HG03025 (cell line): Measurements from ENCODE around the gene ATP2C1.

ENCODE experiments used
- ATAC-seq: cut with Tn5 transposase; IDR thresholded peaks from one replicate; pipeline ENCODE4 v1.9.1; 2021; ENCODE audit warnings: mild to moderate bottlenecking, moderate library complexity; ENCODE audit not compliant: unreplicated experiment, low FRiP score

The ATP2C1 gene

GRCh38 chr3:130894130-130894985 lies 474 bp downstream of the ATP2C1 start:
- peak; percentile 28 for ATAC-seq

DNA sequence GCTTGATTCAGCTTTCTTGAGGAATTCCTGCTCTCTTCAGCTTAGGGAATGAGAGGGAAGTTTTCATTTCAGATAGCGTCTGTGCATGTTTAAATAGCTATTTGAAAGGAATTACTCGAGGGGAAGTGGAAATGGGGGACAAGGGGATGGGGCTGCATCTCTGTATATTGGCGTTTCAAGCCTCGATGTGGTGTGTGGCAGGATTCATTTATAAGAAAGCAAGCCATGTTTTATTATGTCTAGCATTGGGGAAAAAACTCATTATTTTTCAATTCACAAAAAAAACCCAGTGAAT lies 1.0 kb downstream of the ATP2C1 start:
- ATAC-seq: no peak

- no peak for ATAC-seq
Observed at GRCh38 chr3:130895690-130896488, 2.0 kb downstream of the ATP2C1 start.

DNA sequence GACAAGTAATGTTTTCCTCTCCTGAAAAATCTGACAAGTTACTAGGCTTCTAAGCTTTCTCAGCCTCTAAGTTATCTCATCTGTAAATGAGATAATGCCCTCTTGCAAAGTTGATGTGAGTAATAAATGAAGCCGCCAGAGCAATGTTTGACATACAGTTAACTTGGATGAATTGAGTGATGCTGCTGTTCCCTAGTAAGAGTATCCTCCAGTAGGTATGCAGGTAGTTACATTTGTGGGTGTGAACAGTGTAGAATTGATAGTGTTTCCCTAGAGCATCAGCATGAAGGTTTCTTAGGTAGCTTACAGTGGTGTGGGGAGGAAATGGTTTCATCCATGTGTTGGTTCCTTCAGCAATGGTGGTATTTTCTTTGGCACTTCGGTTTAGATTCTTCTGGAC lies 3.4 kb downstream of the ATP2C1 start:
- no peak for ATAC-seq

DNA sequence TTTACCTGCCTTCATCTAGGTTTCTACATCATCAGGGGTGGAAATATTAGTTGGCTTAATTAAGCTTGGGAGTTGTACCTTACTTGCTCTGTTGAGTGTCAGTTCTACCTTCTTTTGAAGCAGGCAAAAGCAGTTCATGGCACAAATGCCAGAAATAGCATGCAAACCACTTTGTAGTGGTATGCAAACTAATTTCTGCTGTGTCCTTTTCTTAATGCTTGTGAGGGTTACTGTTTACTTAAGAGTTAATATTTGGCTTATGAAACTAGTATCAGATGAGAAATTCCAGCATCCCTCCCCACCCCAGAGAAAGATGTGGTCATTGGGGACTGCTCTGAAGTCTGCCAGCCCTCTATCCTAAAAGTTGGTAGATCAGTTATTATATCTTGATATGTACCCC lies 7.1 kb downstream of the ATP2C1 start:
- no peak for ATAC-seq

DNA sequence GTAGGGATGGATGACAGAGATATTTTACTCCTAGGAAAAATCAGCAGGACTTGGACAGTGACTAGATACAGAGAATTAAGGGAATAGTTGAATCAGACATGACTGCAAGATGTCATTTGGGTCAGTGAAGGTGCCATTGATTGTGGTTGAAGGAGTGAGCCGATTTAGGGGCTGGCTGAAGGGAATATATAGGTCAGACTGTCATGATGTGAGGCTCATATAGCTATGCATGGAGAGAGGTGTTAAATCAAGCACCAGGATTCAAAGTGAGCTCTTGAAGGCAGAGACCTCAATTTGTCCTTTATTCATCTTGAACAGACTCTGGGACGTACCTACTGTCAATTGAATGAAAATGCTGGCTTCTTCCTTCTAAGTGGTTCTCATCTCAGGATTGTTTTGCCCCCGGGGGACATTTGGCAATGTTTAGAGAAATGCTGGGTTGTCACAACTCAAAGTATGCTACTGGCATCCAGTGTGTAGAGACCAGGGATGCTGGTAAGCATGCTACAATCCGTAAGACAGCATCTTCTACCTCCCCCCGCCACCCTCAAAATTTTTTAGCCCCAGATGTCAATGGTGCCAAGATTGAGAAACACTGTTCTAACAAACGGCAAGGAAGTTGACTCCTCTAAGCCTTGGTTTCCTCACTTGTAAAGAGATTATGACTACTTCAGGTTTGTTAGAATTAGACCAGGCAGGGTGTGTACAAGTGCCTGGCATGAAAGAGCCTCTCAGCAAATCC lies 7.8 kb downstream of the ATP2C1 start:
- no peak for ATAC-seq

- no peak for ATAC-seq
Observed at GRCh38 chr3:130903412-130903908, 9.6 kb downstream of the ATP2C1 start.

DNA sequence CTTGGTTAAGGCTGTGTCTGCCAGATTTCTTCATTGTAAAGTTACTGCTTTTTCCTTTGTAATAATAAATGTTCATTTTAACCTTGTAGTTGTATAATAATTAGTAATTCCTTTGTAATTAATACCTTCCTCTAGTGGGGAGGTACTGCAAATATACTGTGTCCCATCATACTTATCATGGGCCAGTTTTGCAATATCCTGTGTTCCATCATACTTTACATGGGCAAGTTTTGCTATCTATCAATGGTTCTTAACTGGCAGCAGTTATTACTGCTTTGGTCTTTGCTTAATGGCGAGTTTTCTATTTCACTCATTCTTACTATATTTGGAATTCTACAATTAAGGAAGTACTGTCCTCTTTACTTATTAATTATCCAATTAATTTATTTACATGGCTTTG lies 10.6 kb downstream of the ATP2C1 start:
- ATAC-seq: no peak

DNA sequence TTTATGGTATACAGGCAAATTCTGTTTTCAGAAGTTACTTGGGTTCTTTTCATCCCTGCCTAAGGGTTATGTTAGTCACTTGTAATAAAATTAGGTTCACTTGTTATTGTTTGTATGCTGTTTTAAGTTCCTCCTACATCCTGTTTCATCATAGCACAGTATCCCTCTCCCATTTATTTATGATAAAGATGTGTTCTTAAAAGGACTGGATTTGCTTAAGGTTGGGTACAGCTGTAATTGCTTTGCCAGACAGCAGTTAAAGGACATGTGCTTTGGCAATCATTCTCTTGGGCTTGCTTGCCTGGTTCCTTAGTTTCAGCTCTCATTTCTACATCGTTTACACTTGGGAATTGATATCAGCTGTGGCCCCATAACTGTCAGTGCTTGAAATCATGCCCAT lies 11.7 kb downstream of the ATP2C1 start:
- ATAC-seq: no peak

- no peak for ATAC-seq
Observed at GRCh38 chr3:130906374-130906995, 12.6 kb downstream of the ATP2C1 start.

- ATAC-seq: no peak
Observed at GRCh38 chr3:130907500-130907899, 13.6 kb downstream of the ATP2C1 start.

GRCh38 chr3:130907966-130908365 lies 14.1 kb downstream of the ATP2C1 start:
- peak; percentile 60 for ATAC-seq

DNA sequence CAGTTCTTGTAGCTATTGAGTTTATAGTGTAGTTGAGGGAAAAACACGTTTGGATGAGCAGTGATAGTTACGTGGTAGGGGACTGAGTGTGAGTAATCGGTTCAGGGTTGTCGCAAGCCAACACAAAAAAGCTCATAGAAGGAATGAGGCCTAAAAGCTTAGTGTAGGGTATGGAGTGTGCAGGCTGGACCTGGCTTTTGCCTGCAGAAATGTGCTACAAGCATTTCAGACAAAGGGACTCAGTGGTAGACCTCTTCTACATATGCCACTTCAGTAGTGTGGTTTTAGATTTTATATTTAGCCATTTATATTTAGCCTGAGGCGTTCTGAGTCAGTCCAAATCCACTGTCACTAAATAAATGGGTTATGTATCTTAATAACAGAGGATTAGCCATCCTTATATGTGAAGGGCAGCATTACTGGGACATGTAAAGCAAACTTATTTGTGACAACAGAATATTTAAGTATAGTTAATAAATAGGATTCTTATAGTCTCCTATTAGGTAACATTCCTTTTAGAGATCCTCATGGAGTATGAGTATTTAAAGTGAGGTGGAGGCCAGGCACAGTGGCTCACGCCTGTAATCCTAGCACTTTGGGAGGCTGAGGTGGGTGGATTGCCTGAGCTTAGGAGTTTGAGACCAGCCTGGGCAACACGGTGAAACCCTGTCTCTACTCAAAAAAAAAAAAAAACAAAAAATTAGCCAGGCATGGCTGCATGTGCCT lies 21.8 kb downstream of the ATP2C1 start:
- no peak for ATAC-seq

GRCh38 chr3:130916507-130917167 lies 22.8 kb downstream of the ATP2C1 start:
- ATAC-seq: no peak

DNA sequence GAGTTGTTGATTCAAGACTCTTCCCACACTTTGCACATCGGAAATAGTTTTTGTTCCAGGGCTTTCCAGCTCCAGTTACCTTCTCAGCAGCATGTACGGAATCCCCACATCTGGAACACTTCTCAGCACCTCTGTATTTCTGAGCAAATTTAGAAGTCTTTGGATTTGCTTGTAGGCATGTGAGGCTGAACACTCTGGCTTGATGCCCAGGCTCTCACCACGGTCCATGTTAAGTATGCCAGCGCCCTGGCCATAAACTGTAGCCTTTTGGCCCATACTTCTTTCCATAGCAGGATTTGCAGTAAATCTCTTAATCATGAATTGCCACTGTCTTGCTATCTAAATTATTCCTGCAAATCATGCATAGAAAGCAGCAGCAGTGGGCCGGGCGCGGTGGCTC lies 24.4 kb downstream of the ATP2C1 start:
- no peak for ATAC-seq

DNA sequence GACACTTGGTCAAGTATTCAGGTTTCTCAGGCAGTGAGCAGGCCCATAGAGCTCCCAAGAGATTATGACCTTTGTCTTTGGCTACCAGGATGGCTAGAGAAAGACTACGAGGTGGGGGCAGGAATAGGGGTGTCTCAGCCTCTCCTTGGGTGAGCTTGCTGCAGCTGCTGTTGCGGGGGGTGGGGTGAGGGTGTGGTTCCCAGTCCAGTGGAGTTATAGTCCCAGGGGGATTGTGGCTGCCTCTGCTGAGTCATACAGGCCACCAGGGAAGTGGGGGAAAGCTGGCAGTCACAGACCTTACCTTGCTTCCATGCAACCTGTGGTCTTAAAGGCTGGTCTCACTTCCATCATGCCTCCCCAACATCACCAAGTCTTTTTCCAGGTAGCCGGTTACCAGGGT lies 31.7 kb downstream of the ATP2C1 start:
- ATAC-seq: no peak

GRCh38 chr3:130926504-130926903 lies 32.6 kb downstream of the ATP2C1 start:
- no peak for ATAC-seq

DNA sequence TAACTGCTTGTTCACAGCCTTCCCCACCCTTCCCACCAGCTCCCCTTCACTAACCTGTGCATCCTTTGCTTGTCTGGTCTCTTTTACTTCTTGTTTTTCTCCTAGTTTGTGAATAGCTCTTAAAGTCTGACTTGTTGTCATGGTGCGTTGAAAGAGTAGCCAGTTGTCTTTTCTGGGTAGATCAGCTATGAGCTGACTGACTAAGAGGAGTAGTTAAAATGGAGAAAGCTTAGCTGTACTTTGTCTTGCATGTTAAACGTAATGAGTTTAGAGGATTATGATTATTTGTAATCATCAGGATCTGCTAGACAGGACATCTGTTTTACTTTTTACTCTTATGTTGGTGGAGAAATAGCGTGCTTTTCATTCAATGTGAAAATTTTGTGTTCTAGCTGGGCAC lies 35.9 kb downstream of the ATP2C1 start:
- ATAC-seq: no peak

GRCh38 chr3:130932979-130933378 lies 39.1 kb downstream of the ATP2C1 start:
- ATAC-seq: no peak
